Measurements from ENCODE around the gene SLC38A7. TPM values are rescaled to one million over a fixed set of nuclear protein-coding genes. Genes with fewer than 3 reads are reported as not detected.

SLC38A7 gene
- total RNA-seq, 1 donor from 2014 or later, result 9.4 TPM

DNA sequence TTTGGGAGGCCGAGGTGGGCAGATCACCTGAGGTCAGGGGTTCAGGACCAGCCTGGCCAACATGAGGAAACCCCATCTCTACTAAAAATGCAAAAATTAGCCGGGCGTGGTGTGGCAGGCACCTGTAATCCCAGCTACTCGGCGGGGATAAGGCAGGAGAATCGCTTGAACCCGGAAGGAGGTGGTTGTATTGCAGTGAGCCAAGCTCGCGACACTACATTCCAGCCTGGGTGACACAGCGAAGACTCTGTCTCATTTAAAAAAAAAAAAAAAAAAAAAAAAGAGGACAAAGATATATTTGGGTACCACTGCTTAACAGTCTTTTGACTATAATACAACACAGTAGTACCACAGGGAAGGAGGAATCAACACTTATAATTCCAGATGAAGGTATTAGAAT is 64.2 kb downstream of the SLC38A7 start:
- Histone ChIP-seq H3K9ac (ENCODE audit: low read depth in 1 of 3, low read length in 3 of 3) (no peak overlapping the region), H3K36me3 (ENCODE audit: control insufficient read depth in 3 of 3, insufficient read depth in 3 of 3, low read length in 3 of 3) (peaks cover 15 to 31% (median 26%) of the 10 kb centered on the region in 3 donors), H3K4me3 (ENCODE audit: low read length in 3 of 3) (no peak overlapping the region), H3K9me3 (ENCODE audit: control insufficient read depth in 3 of 3, low read length in 3 of 3) (no peaks in the 10 kb centered on the region), H3K27me3 (ENCODE audit: control insufficient read depth in 3 of 3, insufficient read depth in 3 of 3, low read length in 3 of 3) (no peaks in the 10 kb centered on the region), H3K27ac (ENCODE audit: low read depth, low read length) (no peak overlapping the region), H3K4me1 (ENCODE audit: control insufficient read depth in 3 of 3, insufficient read depth in 3 of 3, low read length in 3 of 3) (no peaks in the 10 kb centered on the region)

DNA sequence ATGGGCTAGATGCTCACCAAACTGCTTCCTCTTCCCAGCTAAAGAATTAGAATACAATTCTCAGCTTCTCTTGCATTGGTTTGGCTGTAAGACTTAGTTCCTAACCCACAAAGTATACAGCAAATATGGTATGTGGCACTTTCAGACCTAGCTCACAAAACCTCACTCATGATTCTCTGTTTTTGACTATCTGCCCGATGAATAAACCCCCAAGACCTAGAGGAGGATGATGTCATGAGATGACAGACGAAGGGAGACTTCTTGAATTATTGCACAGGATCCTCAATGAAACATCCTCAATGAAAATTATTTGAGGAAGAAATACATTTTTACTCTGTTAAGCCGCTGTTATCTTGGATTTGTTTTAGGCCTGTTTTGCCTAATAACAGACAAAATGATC is 69.3 kb downstream of the SLC38A7 start:
- no peak overlapping the region for H3K4me3 ChIP-seq (ENCODE audit: low read length in 3 of 3)

More for the DNA sequence above, 69.3 kb downstream of the SLC38A7 start:
- Histone ChIP-seq H3K9ac (ENCODE audit: low read depth in 1 of 3, low read length in 3 of 3) (no peak overlapping the region), H3K9me3 (ENCODE audit: control insufficient read depth in 3 of 3, low read length in 3 of 3) (no peaks in the 10 kb centered on the region), H3K27me3 (ENCODE audit: control insufficient read depth in 3 of 3, insufficient read depth in 3 of 3, low read length in 3 of 3) (no peaks in the 10 kb centered on the region), H3K36me3 (ENCODE audit: control insufficient read depth in 3 of 3, insufficient read depth in 3 of 3, low read length in 3 of 3) (peaks cover 0 to 14% (median 13%) of the 10 kb centered on the region in 3 donors), H3K27ac (ENCODE audit: low read depth, low read length) (no peak overlapping the region), H3K4me1 (ENCODE audit: control insufficient read depth in 3 of 3, insufficient read depth in 3 of 3, low read length in 3 of 3) (peaks cover 0 to 8% (median 0%) of the 10 kb centered on the region in 3 donors)

Other genes starting within 250 kb of the SLC38A7 start
- gene NDRG4, start 184.6 kb downstream of the SLC38A7 start, total RNA-seq, result 11.5 TPM
- 2.6 TPM for gene SETD6, start 169.3 kb downstream of the SLC38A7 start, total RNA-seq
- 134 TPM for gene CNOT1, start 54.9 kb downstream of the SLC38A7 start, total RNA-seq
- 33.4 TPM for gene GOT2, start 49.5 kb upstream of the SLC38A7 start, total RNA-seq